ENCODE measurements around the gene PTPN14.

GRCh38 chr1:214493126-214493796 is 58.1 kb downstream of the PTPN14 start:
- TF ChIP-seq FOXM1 (IDR thresholded peaks at IDR 0.05; ENCODE audit: borderline replicate concordance) (no peak), ZNF384 (IDR thresholded peaks at IDR 0.05) (no peak), BHLHE40 (IDR thresholded peaks at IDR 0.05; ENCODE audit: borderline replicate concordance) (no peak), FOXA1 (IDR thresholded peaks at IDR 0.05) (no peak), CTBP1 (IDR thresholded peaks at IDR 0.05; ENCODE audit: borderline replicate concordance) (no peak), SP1 (IDR thresholded peaks at IDR 0.05) (no peak), SUZ12 (IDR thresholded peaks at IDR 0.05) (no peak), NFRKB (IDR thresholded peaks at IDR 0.05) (no peak), TARDBP (IDR thresholded peaks at IDR 0.05) (no peak), ARNT (IDR thresholded peaks at IDR 0.05) (no peak), PKNOX1 (IDR thresholded peaks at IDR 0.05) (no peak)
